Central memory CD8-positive, alpha-beta T cell (primary cell): ENCODE data around the gene DNAJB12.
"Not testable (repeated sequence)": the region's sequence is repeated elsewhere in the genome, so short reads cannot be mapped to it uniquely, and the experiment has no call there.

ENCODE experiments used
- ATAC-seq: fragments of 150-1000 bp; cut with Tn5 transposase; replicated peaks from 2 replicates; pipeline ENCODE4 v1.10.0; 2022; ENCODE audit warnings: mild to moderate bottlenecking, moderate FRiP score, moderate number of reproducible peaks; ENCODE audit not compliant: poor library complexity, severe bottlenecking; ENCODE audit errors: extremely low read depth
- DNase-seq, 2 donors: peaks; one replicate each; pipeline ENCODE4 v3.0.0; 2021; ENCODE audit warnings: low spot score in 2 of 2
- H3K27ac Mint-ChIP-seq: one replicate; pipeline ENCODE4 v1.8.0; 2022; ENCODE audit warnings: low read depth, mild to moderate bottlenecking, moderate library complexity, mixed read lengths
- H3K27me3 Mint-ChIP-seq: one replicate; pipeline ENCODE4 v1.8.0; 2022; ENCODE audit warnings: mixed read lengths
- H3K36me3 Mint-ChIP-seq: one replicate; pipeline ENCODE4 v1.8.0; 2022; ENCODE audit warnings: mild to moderate bottlenecking, moderate library complexity, mixed read lengths; ENCODE audit not compliant: insufficient read depth
- H3K4me1 Mint-ChIP-seq: one replicate; pipeline ENCODE4 v1.8.0; 2022; ENCODE audit warnings: mixed read lengths
- H3K4me3 Mint-ChIP-seq: one replicate; pipeline ENCODE4 v1.8.0; 2022; ENCODE audit warnings: mild to moderate bottlenecking, moderate library complexity, mixed read lengths
- H3K9me3 Mint-ChIP-seq: one replicate; pipeline ENCODE4 v1.8.0; 2022; ENCODE audit warnings: mixed read lengths

Gene DNAJB12

GRCh38 chr10:72325243-72326175, 29.2 kb downstream of the DNAJB12 start:
- not testable (repeated sequence) for H3K9me3 Mint-ChIP-seq, H3K36me3 Mint-ChIP-seq, H3K27ac Mint-ChIP-seq, H3K4me3 Mint-ChIP-seq, H3K27me3 Mint-ChIP-seq, DNase-seq, ATAC-seq
- H3K4me1 Mint-ChIP-seq: peaks cover 44% of the 10 kb centered on the region

DNA sequence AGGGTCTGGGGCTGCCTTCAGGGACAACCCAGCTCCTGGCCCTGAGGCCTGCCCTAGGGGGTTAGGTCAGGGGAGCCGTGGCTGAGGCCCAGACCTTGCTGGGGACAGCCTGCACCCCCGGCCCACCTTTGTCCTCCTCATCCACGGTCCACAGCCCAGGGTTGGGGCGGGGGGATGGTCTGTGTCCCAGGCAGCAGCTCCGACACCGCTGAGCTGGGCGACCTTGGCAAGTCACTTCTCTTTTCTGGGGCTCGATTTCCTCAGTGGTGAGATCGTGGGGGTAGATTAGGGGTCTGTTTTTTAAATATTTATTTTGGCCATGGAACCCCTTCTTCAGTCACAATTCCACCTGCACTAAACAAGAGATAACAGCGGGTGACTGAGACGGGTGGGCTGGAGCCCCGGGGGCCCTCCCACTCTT, 30.9 kb downstream of the DNAJB12 start:
- Mint-ChIP-seq H3K36me3 (peaks cover 9% of the 10 kb centered on the region), H3K27ac (no peak overlapping the region), H3K27me3 (no peaks in the 10 kb centered on the region), H3K9me3 (no peaks in the 10 kb centered on the region), H3K4me3 (no peak overlapping the region), H3K4me1 (peaks cover 45% of the 10 kb centered on the region)
- ATAC-seq: no peak
- DNase-seq: no peak

- ATAC-seq (no peak), DNase-seq (no peak)
- no peaks in the 10 kb centered on the region for H3K27me3 Mint-ChIP-seq
- no peaks in the 10 kb centered on the region for H3K9me3 Mint-ChIP-seq
- H3K4me3 Mint-ChIP-seq: no peak overlapping the region
- H3K27ac Mint-ChIP-seq: peak overlapping the region; percentile 22
- H3K4me1 Mint-ChIP-seq: peaks cover 46% of the 10 kb centered on the region
- peaks cover 10% of the 10 kb centered on the region for H3K36me3 Mint-ChIP-seq
Measured at GRCh38 chr10:72323108-72323749, 31.5 kb downstream of the DNAJB12 start.

- Mint-ChIP-seq H3K4me3 (no peak overlapping the region), H3K9me3 (no peaks in the 10 kb centered on the region), H3K4me1 (peaks cover 43% of the 10 kb centered on the region), H3K27ac (no peak overlapping the region), H3K27me3 (no peaks in the 10 kb centered on the region), H3K36me3 (peaks cover 12% of the 10 kb centered on the region)
- DNase-seq (no peak), ATAC-seq (no peak)
Measured at GRCh38 chr10:72322280-72323058, 32.2 kb downstream of the DNAJB12 start.

- no peaks in the 10 kb centered on the region for H3K9me3 Mint-ChIP-seq
Measured at GRCh38 chr10:72322030-72322279, 32.8 kb downstream of the DNAJB12 start.

GRCh38 chr10:72321248-72322029, 33.3 kb downstream of the DNAJB12 start:
- ATAC-seq (no peak), DNase-seq (no peak)
- Mint-ChIP-seq H3K27me3 (no peaks in the 10 kb centered on the region), H3K27ac (peak overlapping the region; percentile 95), H3K9me3 (no peaks in the 10 kb centered on the region), H3K4me3 (no peak overlapping the region), H3K36me3 (peaks cover 10% of the 10 kb centered on the region), H3K4me1 (peaks cover 42% of the 10 kb centered on the region)

More at GRCh38 chr10:72322030-72322279, 32.8 kb downstream of the DNAJB12 start:
- peaks cover 45% of the 10 kb centered on the region for H3K4me1 Mint-ChIP-seq
- H3K36me3 Mint-ChIP-seq: peaks cover 14% of the 10 kb centered on the region
- no peak overlapping the region for H3K27ac Mint-ChIP-seq
- ATAC-seq (no peak), DNase-seq (no peak)
- no peak overlapping the region for H3K4me3 Mint-ChIP-seq
- no peaks in the 10 kb centered on the region for H3K27me3 Mint-ChIP-seq

- Mint-ChIP-seq H3K4me1 (peaks cover 47% of the 10 kb centered on the region), H3K27me3 (no peaks in the 10 kb centered on the region), H3K27ac (peak overlapping the region; percentile 95), H3K4me3 (peak overlapping the region; percentile 63), H3K9me3 (no peaks in the 10 kb centered on the region), H3K36me3 (peaks cover 10% of the 10 kb centered on the region)
- no peak for DNase-seq
- no peak for ATAC-seq
Measured at GRCh38 chr10:72320676-72321247, 34.0 kb downstream of the DNAJB12 start.

- Mint-ChIP-seq H3K27me3 (no peaks in the 10 kb centered on the region), H3K27ac (peak overlapping the region; percentile 95), H3K36me3 (peaks cover 8% of the 10 kb centered on the region), H3K4me3 (peak overlapping the region; percentile 63), H3K9me3 (no peaks in the 10 kb centered on the region), H3K4me1 (peaks cover 51% of the 10 kb centered on the region)
- ATAC-seq: peak; percentile 77
- DNase-seq: peak; percentile 79 to 83
Measured at GRCh38 chr10:72319416-72320254, 35.1 kb downstream of the DNAJB12 start.

DNA sequence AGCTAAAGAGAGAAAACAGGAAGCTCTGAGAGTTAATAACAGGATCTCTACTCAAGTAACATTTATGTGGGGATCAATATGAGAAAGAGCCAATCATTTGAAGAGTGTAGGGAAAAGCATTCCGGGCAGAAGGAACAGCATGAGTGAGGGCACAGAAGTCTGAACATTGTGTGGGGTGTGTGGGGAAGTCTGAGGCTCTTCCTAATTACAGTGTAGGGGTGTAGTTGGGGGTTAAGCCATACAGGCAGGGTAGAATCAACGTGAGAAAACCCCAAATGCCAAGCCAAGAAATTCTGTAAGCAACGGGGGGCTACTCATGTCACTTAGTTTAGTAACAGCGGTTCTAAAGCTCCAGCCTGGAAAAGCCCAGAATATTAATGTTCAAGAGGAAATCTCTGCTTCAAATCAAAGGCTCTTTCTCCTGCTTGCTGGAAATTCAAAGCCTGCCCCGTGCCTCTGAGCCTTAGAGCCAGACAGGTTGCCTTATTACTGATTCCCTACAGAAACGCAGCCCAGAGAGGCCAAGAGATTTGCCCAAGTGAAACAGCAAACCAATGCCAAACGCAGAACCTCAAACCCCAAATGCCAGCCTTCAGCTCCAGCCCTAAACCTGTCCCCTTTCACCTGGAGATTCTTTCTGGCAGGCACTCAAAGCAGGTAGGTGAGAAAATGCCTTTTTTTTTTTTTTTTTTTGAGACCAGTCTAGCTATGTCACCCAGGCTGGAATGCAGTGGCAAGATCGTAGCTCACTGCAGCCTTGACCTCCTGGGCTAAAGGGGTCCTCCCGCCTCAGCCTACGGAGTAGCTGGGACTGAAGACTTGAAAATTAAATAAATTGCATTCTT, 36.1 kb downstream of the DNAJB12 start:
- H3K27ac Mint-ChIP-seq: peak overlapping the region; percentile 95
- peak overlapping the region; percentile 63 for H3K4me3 Mint-ChIP-seq
- H3K9me3 Mint-ChIP-seq: no peaks in the 10 kb centered on the region
- peaks cover 8% of the 10 kb centered on the region for H3K36me3 Mint-ChIP-seq
- H3K4me1 Mint-ChIP-seq: peaks cover 51% of the 10 kb centered on the region
- no peak for ATAC-seq
- DNase-seq: no peak
- H3K27me3 Mint-ChIP-seq: no peaks in the 10 kb centered on the region

DNA sequence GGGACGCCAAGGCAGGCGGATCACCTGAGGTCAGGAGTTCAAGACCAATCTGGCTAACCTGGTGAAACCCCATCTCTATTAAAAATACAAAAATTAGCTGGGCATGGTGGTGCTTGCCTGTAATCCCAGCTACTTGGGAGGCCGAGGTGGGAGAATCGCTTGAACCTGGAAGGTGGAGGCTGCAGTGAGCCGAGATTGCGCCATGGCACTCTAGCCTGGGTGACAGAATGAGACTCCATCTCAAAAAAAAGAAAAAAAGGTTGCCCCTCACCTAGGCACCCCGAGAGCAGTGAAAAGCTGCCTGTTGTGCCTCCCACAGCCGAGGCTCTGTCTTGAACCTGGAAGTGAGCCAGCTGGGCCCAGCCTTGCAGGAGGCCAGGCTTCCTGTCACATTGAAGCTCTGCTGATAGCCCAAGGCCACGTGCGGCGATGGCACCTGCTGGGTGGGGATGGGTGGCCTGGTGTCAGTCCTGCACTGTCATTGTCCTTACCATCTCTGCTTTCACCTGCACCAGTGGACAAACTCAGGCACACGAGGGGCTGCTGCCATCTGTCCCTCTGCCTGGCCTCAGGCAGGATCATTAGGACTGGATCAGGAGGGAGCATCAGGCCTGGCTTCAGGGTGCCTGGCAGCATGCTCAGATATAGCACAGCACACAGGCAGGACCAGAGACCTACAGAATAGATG, 37.8 kb downstream of the DNAJB12 start:
- H3K27ac Mint-ChIP-seq: peak overlapping the region; percentile 72
- no peak for ATAC-seq
- DNase-seq: no peak
- H3K4me1 Mint-ChIP-seq: peaks cover 43% of the 10 kb centered on the region
- no peaks in the 10 kb centered on the region for H3K9me3 Mint-ChIP-seq
- peaks cover 6% of the 10 kb centered on the region for H3K36me3 Mint-ChIP-seq
- peak overlapping the region; percentile 47 for H3K4me3 Mint-ChIP-seq
- no peaks in the 10 kb centered on the region for H3K27me3 Mint-ChIP-seq
